Neural cell (in vitro differentiated cells): ENCODE measurements around the gene SLMAP.

Experiments used
- CTCF ChIP-seq: fragments of 450-650 bp; IDR thresholded peaks from 2 replicates; pipeline ENCODE4 v1.5.1; 2014; ENCODE audit warnings: antibody characterized with exemption, mild to moderate bottlenecking, moderate library complexity; ENCODE audit not compliant: poor library complexity, severe bottlenecking
- EP300 ChIP-seq: fragments of 450-650 bp; conservative IDR thresholded peaks from 2 replicates; pipeline ENCODE4 v1.6.1; 2014; ENCODE audit warnings: antibody characterized with exemption, mild to moderate bottlenecking, moderate library complexity; ENCODE audit not compliant: poor library complexity, severe bottlenecking
- EZH2 ChIP-seq: fragments of 200-600, 300-800 bp; shearing (Covaris generic), sonication (generic); IDR thresholded peaks from 2 replicates; pipeline ENCODE4 v1.6.1; 2014; ENCODE audit warnings: antibody characterized with exemption, low read length, borderline replicate concordance, mild to moderate bottlenecking; ENCODE audit not compliant: insufficient read depth, poor library complexity, severe bottlenecking
- MXI1 ChIP-seq: fragments of 450-650 bp; conservative IDR thresholded peaks from 2 replicates; pipeline ENCODE4 v1.6.1; 2014; ENCODE audit warnings: antibody characterized with exemption, mild to moderate bottlenecking; ENCODE audit not compliant: poor library complexity, severe bottlenecking
- POLR2AphosphoS5 ChIP-seq: IDR thresholded peaks from 2 replicates; pipeline ENCODE4 v1.6.1; 2012
- RAD21 ChIP-seq: fragments of 450-650 bp; conservative IDR thresholded peaks from 2 replicates; pipeline ENCODE4 v1.6.1; 2014; ENCODE audit warnings: antibody characterized with exemption, mild to moderate bottlenecking, moderate library complexity
- REST ChIP-seq: IDR thresholded peaks from 2 replicates; pipeline ENCODE4 v1.6.1; 2012; ENCODE audit warnings: borderline replicate concordance
- SMC3 ChIP-seq: fragments of 450-650 bp; conservative IDR thresholded peaks from 2 replicates; pipeline ENCODE4 v1.6.1; 2014; ENCODE audit warnings: antibody characterized with exemption, mild to moderate bottlenecking, moderate library complexity; ENCODE audit not compliant: poor library complexity
- TAF1 ChIP-seq: IDR thresholded peaks from 2 replicates; pipeline ENCODE4 v1.6.1; 2012; ENCODE audit warnings: low read depth

DNA sequence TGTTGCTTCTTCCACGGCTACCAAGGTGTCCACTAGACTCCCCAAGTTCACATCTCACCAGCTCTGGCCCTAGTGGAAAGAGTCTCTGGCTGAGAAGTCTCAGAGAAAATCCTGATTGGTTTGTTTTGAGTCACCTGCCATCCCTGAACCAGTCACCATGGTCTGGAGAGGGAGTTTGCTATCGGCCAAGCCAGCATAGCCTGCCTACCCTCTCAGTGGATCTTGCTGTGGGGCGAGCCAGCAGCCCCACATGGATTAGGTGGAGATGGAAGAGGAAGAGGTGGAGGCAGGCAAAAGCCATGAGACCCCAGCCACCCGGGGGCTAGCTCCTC is 204.0 kb downstream of the SLMAP start:
- TF ChIP-seq CTCF (no peak), EP300 (no peak), POLR2AphosphoS5 (no peak), RAD21 (no peak), TAF1 (no peak), REST (no peak), EZH2 (no peak), SMC3 (no peak), MXI1 (no peak)
